GM10266 (cell line): ENCODE data around the gene THEMIS.
"Not testable (repeated sequence)": the region's sequence is repeated elsewhere in the genome, so short reads cannot be mapped to it uniquely, and the experiment has no call there.

Experiments
- DNase-seq: peaks from one replicate; pipeline ENCODE4 v3.0.0; 2012; ENCODE audit errors: extremely low spot score
- TF ChIP-seq, protein P1 (sequence below): IDR thresholded peaks from 2 replicates; pipeline ENCODE4 v1.5.1; 2012; ENCODE audit warnings: mild to moderate bottlenecking, low read depth; ENCODE audit not compliant: control insufficient read depth, insufficient read depth; ENCODE audit errors: missing control alignments

Gene THEMIS

DNA sequence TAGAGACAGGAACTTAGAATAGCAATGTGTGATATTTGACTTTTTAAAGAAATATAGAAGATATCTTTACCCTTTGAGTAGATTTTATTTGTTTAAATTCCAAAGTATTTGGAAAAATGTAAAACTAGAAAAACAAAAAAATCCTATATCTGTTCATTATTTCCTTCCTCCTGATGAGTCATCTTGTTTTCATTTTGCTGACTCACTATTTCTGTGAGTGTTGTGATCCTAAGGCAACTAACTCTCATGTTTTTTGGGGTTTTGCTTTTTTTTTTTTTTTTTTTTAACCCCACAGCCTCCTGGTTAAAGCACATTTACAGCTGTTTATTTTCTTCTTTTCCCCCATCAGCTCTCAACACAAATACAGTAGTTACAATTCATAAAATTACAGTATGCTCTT is 37.8 kb upstream of the THEMIS start:
- TF ChIP-seq, protein P1, sequence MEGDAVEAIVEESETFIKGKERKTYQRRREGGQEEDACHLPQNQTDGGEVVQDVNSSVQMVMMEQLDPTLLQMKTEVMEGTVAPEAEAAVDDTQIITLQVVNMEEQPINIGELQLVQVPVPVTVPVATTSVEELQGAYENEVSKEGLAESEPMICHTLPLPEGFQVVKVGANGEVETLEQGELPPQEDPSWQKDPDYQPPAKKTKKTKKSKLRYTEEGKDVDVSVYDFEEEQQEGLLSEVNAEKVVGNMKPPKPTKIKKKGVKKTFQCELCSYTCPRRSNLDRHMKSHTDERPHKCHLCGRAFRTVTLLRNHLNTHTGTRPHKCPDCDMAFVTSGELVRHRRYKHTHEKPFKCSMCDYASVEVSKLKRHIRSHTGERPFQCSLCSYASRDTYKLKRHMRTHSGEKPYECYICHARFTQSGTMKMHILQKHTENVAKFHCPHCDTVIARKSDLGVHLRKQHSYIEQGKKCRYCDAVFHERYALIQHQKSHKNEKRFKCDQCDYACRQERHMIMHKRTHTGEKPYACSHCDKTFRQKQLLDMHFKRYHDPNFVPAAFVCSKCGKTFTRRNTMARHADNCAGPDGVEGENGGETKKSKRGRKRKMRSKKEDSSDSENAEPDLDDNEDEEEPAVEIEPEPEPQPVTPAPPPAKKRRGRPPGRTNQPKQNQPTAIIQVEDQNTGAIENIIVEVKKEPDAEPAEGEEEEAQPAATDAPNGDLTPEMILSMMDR, result no peak
- DNase-seq, result no peak

DNA sequence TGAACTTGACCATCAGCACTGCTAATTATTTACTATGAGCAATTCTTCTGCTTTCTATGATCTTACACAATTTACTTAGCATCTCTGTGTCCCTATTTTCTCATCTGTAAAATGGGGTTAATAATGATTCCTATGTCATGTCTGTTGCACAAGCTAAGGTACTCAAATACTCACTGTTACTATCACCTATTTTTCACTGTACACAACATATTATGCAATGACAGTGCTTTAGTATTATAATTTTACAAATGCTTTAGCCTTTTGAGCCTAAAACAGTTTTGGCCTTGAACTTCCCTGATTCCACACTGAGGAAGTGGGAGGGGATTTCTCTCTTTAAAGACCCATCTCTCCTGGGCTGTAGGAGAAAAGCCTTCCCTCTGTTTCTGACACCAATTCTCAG is 36.9 kb upstream of the THEMIS start:
- DNase-seq, result no peak
- TF ChIP-seq, protein P1, result no peak

DNA sequence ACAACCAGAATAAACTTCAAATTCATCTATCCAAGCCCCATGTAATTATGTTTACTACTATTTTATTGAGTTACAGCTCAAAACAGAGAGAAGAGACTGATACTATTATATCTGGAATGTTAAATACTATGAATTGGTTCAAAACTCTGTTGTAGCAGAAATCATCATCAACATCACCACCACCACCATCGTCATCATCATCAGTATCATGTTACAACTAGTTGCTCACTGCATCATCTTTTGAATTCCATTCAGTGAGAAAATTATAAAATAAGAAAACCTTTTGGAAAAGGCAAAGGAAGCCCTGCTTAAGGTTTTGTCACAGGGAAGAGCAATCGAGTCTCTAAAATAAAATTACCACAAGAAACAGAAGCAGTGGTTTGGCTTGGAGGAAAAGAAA is 36.2 kb upstream of the THEMIS start:
- TF ChIP-seq, protein P1, result no peak
- no peak for DNase-seq

DNA sequence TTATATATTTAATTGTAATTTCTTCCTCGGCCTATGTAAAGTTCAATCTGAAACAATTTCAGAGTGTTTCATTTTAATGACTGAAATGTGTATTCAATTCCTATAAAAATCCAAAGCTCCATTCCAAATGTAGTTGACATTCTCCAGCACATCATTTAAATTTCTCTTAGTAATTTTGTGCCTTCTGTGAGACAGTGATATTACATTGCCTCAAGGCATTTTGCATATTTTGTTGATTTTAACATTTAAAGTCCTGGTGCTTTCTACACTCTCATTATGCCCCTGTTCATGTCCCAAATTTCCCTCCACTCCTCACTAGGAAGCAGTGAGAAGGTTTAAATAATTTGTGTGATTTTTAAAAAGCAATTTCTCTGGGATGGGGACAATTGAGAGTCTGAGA is 34.1 kb upstream of the THEMIS start:
- no peak for DNase-seq
- TF ChIP-seq, protein P1, result no peak

DNA sequence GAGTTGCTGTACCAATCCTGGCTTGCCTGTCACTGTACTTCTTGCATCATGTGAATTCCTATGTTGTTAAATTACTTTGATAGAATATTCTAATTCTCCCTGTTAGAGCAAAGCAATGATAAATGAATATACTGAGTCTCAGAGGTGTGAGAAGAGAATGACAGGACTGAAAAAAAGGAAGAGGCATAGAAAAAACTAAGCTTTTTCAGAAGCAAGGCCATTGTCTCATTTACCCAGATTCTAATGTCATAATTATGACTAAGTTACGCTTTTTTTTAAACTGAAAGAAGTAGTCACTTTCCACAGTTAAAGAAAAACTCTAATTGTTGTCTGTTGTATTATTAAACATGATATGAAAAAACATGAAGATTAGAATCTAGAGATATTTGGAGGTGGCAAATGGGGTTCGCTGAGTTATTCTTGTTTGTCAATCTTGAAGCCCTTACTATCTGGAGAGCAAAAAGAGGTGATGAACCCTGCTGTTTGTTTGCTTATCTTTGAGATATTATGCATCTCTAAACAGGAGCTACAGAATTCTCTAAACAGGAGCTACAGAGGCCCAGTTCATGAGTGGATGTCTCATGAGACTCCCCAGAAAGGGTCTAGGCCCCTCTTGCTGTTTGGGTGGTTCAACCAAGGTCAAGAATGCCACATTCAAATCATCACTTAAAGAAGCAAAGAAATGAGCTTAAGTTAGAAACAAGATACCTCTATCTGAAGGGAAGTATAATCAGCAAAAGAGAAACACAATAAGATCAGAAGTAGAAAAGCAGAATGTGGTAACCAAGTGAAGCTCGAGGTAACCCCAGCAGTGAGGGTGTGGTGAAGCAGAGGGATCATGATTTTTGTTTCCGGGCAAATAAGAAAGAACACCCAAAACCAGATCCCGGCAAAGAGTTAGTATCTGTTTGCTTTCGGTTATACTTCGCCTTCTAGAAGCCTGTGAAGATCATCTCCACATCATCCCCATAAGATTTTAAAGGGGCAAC is 33.3 kb upstream of the THEMIS start:
- TF ChIP-seq, protein P1, result no peak
- DNase-seq, result no peak

DNA sequence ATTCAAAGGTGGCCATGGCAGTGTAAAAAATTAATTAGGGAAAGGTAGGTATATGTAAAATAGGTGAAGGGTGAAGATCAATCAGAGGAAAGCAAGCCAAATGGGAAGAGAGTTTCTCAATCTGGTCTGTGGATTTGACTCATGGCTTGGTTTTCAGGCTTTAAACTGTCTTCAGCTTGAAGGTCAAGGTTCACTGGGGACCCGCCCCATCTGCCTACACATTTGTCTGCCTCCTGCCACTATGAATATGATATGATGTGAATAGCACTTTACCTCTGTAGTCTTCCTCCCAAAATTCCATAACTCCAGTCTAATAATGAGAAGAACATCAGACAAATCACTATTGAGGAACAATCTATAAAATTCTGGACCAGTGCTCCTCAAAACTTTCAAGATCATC is 32.3 kb upstream of the THEMIS start:
- TF ChIP-seq, protein P1, result no peak
- DNase-seq, result no peak

DNA sequence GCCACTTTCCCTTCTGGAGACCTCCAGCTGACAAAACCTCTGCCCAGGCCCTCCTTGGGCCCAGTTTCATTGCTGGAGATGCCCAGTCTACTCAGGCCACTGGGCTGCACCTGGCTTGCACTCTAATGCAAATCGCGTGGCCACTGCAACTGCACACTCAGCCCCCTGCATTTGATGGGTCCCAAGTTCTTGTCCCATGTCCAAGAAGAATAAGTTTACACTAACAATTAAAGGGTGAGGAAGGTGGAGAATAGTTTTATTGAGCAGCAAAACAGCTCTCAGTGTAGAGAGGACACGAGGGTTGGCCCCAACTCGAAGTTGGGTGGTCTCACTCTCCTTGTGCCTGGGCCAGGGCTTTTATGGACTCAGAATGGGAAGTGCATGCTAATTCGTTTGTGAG is 31.9 kb upstream of the THEMIS start:
- no peak for DNase-seq
- TF ChIP-seq, protein P1, result no peak

DNA sequence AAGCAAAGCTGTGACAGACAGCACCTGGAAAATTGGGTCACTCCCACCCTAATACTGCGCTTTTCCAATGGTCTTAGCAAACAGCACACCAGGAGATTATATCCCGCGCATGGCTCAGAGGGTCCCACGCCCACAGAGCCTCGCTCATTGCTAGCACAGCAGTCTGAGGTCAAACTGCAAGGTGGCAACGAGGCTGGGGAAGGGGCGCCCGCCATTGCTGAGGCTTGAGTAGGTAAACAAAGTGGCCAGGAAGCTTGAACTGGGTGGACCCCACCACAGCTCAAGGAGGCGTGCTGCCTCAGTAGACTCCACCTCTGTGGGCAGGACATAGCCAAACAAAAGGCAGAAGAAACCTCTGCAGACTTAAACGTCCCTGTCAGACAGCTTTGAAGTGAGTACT is 25.6 kb upstream of the THEMIS start:
- DNase-seq, result not testable (repeated sequence)
